ENCODE results near the gene CD72.

DNA sequence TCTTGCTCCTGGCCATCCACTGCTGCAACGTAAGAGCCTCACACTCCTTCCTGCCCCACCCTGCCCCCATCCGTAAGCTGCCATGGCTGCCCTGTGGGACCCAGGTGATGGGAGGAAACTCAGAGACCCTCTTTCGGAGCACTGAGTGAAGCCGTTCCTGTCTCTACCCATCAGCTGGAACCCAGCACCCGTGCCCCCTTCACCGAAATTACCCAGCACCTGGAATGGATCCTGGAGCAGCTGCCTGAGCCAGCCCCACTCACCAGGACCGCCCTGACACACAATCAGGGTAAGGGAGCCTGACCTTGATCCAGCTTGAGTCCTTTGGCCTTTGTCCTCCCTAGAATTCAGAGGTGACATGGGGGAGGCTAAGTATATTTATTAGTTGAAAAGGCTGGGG, 10.0 kb downstream of the CD72 start:
- TF ChIP-seq, protein P1, sequence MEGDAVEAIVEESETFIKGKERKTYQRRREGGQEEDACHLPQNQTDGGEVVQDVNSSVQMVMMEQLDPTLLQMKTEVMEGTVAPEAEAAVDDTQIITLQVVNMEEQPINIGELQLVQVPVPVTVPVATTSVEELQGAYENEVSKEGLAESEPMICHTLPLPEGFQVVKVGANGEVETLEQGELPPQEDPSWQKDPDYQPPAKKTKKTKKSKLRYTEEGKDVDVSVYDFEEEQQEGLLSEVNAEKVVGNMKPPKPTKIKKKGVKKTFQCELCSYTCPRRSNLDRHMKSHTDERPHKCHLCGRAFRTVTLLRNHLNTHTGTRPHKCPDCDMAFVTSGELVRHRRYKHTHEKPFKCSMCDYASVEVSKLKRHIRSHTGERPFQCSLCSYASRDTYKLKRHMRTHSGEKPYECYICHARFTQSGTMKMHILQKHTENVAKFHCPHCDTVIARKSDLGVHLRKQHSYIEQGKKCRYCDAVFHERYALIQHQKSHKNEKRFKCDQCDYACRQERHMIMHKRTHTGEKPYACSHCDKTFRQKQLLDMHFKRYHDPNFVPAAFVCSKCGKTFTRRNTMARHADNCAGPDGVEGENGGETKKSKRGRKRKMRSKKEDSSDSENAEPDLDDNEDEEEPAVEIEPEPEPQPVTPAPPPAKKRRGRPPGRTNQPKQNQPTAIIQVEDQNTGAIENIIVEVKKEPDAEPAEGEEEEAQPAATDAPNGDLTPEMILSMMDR (IDR thresholded peaks at IDR 0.05): no peak
- TF ChIP-seq POLR2AphosphoS5 (IDR thresholded peaks at IDR 0.05) (no peak), EP300 (IDR thresholded peaks at IDR 0.05) (no peak)

Data from upper lobe of left lung (tissue), 4 donors.